ENCODE results near the gene KIAA1191.

- no peak for TF ChIP-seq CTCF (conservative IDR thresholded peaks at IDR 0.05; ENCODE audit: low read length)
- no peak for TF ChIP-seq EZH2phosphoT487 (IDR thresholded peaks at IDR 0.05; ENCODE audit: borderline replicate concordance)
Measured at GRCh38 chr5:176407456-176408251, 46.1 kb upstream of the KIAA1191 start.

All from Loucy (cell line).